HuH-7 (cell line): Measurements from ENCODE around the gene LAMTOR4.
"Not testable (repeated sequence)": the region's sequence is repeated elsewhere in the genome, so short reads cannot be mapped to it uniquely, and the experiment has no call there.

Experiments used
- DNase-seq: peaks from one replicate; pipeline ENCODE4 v3.0.0; 2011; ENCODE audit warnings: low spot score

The LAMTOR4 gene

GRCh38 chr7:100171087-100171681 lies 22.5 kb downstream of the LAMTOR4 start:
- no peak for DNase-seq

GRCh38 chr7:100171840-100172239 lies 23.1 kb downstream of the LAMTOR4 start:
- no peak for DNase-seq

- DNase-seq: no peak
These were observed 25.2 kb downstream of the LAMTOR4 start for GRCh38 chr7:100173806-100174495.

DNA sequence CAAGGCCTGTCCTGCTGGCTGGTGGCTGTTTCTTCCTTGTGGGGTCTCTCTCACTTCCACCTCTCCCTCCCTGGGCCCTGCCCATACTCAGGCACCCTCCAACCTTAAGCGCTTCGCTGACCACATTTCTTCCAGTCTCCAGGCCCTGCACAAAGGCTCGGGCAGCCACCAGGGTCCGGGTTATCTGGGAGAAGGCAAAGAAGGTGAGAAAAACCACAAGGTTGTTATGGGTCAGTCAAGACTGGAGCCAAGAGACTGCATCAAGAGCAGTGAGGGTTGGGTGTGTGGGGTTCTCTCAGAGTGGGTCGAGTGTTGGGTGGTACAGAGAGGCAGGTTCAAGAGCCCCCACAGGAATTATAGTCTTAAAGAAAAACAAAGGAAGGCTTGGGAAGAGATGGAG lies 25.9 kb downstream of the LAMTOR4 start:
- DNase-seq: no peak

DNA sequence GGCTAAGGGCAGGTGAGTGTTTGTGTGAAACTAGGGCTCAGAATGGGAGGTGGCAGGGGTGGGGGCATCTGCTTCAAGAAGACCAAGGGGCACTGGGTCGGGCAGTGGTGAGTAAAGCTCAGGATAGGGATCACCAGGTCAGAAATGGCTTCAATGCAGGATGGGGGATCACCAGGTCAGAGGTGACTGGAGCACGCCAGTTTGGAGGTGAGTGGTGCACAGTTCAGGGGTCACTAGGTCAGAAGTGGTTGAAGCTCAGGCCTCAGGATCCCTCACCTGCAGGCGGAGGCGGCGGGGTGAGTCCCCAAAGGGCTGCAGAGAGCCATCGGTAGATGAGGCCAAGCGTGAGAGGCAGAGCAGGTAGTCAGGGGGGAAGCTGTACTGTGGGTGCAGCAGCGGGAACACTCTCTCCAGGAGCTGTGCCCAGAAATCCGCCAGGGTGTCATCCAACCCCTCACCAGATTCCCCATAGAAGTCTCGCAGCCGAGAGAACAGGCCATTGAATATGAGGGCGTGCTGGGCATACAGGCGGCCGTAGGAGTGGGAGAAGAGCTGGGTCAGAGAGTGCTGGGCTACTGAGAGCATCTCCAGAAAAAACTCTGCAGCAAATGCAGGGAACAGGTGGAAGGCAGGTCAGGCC lies 26.7 kb downstream of the LAMTOR4 start:
- DNase-seq: no peak

DNA sequence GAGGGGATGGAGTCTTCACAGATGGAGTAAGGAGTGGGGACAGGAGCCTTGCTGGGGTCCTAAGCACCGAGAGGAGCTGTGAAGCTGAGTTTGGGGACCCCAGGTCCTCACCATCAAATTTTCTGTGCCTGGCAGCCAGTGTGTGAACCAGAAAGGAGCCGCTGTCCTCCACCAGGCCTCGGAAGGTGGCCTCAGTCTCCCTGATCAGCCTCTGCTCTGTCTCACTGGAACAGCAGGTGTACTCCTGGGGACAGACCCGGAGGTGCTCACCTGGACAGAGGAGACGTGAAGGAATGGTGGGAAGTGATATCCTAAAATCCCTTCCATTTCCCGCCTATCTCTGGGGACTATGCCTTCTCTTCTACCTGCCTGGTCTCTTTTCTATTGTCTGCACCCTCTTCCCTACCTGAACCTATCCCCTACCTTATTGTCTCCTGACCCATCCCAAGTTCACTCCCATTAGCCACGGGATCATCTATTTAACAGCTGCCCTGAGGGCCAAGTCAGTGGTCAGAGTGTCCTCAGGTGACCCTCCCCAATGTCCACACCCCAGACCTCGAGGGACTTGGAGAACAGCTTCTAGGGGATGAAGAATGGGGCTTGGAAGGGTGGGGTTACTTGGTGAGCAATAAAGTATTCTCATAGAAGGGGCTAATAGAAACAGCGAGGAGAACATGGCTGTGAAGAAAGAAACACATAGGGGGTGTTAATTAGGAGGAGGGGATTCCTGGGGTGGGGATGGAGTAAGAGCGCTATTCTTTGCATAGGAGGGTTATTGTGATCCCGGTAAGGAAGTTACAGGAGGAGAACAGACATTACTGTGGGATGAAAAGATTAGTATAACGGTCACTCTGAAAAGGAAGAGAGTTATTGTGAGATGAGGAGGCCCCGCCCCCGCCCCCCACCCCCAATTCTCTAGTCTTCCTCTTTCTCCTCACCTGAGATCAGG lies 27.7 kb downstream of the LAMTOR4 start:
- no peak for DNase-seq

DNA sequence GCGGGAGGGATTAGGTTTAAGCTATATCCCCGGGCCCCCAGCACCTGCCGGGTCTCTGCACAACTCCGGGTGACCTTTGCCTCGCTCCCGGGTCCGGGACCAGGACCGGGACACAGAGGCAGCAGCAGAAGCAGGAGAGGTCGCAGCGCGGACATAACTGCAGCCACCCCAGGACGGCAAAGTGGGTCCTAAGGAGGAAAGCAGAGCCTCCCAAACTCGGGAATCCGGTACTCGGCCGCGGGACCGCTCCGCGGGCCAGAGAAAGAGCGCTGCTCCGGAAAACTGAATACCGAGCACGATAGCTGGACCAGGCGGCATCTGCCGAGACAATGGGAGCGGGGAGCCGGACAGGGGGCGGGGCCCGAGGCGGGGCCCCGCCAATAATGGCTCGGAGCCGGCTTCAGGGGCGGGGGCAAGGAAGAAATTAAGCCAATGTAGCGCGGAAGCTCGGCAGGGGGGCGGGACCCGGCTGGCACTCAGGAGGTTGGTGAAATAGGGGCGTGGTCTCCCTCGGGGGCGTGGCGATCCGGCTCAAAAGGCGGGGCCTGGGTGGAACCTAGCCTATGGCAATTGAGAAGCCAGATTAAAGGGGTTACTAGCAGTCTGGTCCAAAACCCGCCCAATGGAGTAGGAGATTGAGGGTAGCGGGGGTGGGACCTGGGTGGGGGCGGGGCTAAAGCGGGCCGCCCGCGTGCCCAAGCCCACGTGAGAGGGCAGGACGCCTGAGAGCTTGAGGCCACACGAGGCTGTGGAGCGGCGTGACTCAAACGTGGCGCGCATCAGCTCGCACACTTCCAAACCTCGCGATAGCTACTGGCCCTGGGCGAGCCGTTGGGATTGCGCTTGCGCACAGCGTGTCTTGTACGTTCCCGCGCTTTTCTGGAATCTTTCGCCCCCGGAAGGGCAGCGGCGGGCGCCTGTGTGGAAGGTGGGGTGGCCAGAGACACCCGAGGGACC lies 28.6 kb downstream of the LAMTOR4 start, which contains the start of the genes GPC2 and STAG3:
Gene GPC2 (minus strand): TSS at position 337 of the 957 bp plus-strand sequence. CDS start 182 bp downstream, at position 155.
Gene STAG3 (plus strand): TSS at position 874 of the 957 bp plus-strand sequence. CDS start 2,639 bp downstream, outside the sequence.
- peak; percentile 94 for DNase-seq

DNA sequence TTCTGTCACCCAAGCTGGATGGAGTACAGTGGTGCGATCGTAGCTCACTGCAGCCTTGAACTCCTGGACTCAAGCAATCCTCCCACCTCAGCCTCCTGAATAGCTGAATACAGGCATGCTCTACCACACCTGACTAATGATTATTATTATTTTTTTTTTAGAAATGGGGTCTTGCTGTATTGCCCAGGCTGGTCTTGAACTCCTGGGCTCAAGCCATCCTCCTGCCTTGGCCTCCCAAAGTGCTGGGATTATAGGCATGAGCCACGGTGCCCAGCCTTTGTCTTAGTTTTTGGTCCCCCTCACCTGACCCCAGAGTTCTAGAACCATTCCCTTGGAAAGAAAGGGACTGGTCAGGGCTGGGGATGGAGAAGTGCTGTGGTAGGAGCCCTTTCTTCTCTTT lies 31.4 kb downstream of the LAMTOR4 start:
- not testable (repeated sequence) for DNase-seq

DNA sequence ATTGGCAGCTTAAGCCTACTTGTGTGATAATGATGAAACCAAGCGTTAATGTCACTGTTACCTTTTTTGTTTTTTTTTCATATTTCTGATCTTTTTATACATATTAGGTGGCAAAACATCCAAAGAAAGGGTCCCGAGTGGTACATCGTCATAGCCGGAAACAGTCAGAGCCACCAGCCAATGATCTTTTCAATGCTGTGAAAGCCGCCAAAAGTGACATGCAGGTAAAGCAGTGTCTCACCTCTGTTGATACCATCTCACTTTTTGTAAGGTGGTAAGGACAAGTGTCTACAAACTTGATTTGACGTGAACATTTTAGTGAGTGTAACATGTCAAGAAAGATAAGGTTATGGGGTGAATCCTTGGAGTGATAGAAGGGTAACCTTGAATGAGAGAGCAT lies 33.9 kb downstream of the LAMTOR4 start:
- not testable (repeated sequence) for DNase-seq

DNA sequence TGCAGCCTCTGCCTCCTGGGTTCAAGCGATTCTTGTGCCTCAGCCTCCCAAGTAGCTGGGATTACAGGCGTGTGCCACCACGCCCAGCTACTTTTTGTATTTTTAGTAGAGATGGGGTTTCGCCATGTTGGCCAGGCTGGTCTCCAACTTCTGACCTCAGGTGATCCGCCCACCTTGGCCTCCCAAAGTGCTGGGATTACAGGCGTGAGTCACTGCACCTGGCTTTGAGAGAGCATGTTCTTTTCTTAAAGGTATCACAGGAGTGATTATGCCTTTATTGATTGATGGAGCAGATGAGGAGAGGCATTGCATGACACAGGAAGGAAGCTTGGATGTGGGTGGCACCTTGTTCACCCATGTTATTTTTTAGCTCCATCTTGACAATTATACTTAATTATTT lies 34.4 kb downstream of the LAMTOR4 start:
- DNase-seq: not testable (repeated sequence)

GRCh38 chr7:100185726-100186125 lies 37.0 kb downstream of the LAMTOR4 start:
- no peak for DNase-seq

GRCh38 chr7:100189061-100189460 lies 40.3 kb downstream of the LAMTOR4 start:
- DNase-seq: no peak

GRCh38 chr7:100190048-100190711 lies 41.5 kb downstream of the LAMTOR4 start:
- DNase-seq: no peak

GRCh38 chr7:100191775-100192174 lies 43.1 kb downstream of the LAMTOR4 start:
- DNase-seq: no peak

DNA sequence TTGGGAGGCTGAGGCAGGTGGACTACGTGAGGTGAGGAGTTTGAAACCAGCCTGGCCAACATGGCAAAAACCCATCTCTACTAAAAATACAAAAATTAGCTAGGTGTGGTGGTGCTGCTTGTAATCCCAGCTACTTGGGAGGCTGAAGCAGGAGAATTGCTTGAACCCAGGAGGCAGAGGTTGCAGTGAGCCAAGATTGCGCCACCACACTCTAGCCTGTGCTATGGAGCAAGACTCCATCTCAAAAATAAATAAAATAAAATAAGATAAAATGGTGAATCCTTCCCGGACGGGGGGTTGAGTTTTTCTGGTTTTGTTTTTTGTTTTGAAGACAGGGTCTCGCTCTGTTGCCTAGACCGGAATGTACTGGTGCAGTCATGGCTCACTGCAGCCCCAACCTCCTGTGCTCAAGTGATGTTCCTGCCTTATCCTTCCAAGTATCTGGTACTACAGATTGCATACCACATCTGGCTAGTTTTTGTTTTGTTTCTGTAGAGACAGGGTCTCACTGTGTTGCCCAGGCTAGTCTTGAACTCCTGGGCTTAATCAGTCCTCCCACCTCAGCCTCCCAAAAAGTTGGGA lies 43.7 kb downstream of the LAMTOR4 start:
- DNase-seq: not testable (repeated sequence)

GRCh38 chr7:100192969-100193368 lies 44.3 kb downstream of the LAMTOR4 start:
- DNase-seq: no peak

DNA sequence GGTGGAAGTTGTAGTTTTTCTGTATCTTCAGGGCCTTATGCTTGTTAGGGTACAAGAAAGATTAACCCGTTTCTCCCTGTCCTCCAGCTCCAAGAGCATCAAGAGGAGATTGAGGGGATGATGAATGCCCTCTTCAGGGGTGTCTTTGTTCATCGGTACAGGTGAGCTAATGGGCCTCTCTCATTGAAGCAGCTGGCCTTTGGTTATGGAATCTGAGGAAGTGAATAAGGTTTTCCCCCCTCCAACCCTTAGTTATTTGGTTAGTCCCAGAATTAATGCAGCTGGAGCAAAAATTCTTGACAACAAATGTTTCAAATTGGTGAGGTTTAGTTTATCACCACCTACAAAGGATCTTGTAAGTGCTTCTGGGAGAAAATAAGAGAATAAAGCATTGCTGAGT lies 46.5 kb downstream of the LAMTOR4 start:
- no peak for DNase-seq

DNA sequence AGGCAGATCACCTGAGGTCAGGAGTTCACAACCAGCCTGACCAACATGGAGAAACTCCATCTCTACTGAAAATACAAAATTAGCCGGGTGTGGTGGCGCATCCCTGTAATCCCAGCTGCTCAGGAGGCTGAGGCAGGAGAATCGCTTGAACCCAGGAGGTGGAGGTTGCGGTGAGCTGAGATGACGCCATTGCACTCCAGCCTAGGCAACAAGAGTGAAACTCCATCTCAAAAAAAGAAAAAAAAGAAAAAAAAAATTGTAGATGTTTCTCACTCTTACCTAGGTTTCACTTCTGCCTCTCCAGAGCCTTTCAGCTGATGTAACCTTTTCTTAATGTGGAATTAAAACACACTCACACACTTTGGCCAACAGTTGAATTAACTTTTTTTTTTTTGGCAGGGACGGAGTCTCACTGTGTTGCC lies 47.2 kb downstream of the LAMTOR4 start:
- DNase-seq: not testable (repeated sequence)

- no peak for DNase-seq
These were observed 49.5 kb downstream of the LAMTOR4 start for GRCh38 chr7:100198266-100198665.

DNA sequence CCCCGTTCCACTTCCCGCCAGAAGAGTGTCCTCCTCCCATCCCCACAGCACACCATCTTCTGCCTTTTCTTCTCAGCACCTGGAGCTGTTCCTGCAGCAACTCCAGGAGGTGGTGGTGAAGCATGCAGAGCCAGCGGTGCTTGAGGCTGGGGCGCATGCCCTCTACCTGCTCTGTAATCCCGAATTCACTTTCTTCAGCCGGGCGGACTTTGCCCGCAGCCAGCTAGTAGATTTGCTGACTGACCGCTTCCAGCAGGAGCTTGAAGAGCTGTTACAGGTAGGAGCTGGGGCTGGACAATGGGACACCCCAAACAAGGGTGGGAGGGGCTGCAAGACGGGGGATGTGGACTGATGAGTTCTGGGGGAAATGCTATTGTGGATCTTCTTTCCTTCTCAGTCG lies 52.0 kb downstream of the LAMTOR4 start:
- DNase-seq: peak; percentile 45
